ENCODE measurements around the gene LCN12.

DNA sequence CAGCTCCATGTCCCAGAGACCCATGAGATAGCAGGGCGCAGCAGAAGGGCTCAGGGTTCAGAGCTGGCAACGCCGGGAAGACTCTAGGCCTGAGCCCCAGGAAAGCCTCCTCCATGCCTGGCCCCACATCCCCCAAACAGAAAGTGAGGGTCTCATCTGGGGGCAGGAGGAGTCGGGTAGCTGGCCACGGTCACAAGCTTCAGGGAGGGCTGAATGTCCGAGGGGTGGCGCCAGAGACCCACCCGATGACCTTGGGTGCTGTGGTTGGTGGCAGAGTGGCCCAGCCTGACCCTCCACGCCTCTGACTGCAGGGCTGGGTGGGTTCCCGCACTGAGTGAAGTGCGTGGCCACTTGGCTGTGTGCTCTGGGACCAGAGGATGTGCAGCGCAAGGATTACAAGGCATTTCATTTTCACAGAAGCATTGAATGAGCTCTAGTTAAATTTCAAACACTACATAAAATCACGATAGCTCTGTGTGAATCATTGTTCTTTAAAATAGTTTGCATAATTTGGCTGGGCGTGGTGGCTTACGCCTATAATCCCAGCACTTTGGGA is 4.0 kb upstream of the LCN12 start:
- no peak for TF ChIP-seq POLR2AphosphoS5 (IDR thresholded peaks at IDR 0.05)
- no peak for TF ChIP-seq POLR2A (IDR thresholded peaks at IDR 0.05; ENCODE audit: low read depth)
- TF ChIP-seq, protein P1, sequence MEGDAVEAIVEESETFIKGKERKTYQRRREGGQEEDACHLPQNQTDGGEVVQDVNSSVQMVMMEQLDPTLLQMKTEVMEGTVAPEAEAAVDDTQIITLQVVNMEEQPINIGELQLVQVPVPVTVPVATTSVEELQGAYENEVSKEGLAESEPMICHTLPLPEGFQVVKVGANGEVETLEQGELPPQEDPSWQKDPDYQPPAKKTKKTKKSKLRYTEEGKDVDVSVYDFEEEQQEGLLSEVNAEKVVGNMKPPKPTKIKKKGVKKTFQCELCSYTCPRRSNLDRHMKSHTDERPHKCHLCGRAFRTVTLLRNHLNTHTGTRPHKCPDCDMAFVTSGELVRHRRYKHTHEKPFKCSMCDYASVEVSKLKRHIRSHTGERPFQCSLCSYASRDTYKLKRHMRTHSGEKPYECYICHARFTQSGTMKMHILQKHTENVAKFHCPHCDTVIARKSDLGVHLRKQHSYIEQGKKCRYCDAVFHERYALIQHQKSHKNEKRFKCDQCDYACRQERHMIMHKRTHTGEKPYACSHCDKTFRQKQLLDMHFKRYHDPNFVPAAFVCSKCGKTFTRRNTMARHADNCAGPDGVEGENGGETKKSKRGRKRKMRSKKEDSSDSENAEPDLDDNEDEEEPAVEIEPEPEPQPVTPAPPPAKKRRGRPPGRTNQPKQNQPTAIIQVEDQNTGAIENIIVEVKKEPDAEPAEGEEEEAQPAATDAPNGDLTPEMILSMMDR (IDR thresholded peaks at IDR 0.05): peak; percentile 21 to 39 (median 27)
- no peak for TF ChIP-seq EP300 (IDR thresholded peaks at IDR 0.05)
